ENCODE measurements around the gene PRKAG2. TPM values are rescaled to one million over a fixed set of nuclear protein-coding genes. Genes with fewer than 3 reads are reported as not detected.

PRKAG2 gene
- total RNA-seq, 1 donor from 2014 or later: 17.5 TPM

GRCh38 chr7:151866028-151866427 lies 10.9 kb downstream of the PRKAG2 start:
- no peak for DNase-seq (ENCODE audit: low read depth in 2 of 2)

GRCh38 chr7:151865070-151865670 lies 11.7 kb downstream of the PRKAG2 start:
- peak in 1 of 2 donors; percentile 35 for DNase-seq (ENCODE audit: low read depth in 2 of 2)

DNA sequence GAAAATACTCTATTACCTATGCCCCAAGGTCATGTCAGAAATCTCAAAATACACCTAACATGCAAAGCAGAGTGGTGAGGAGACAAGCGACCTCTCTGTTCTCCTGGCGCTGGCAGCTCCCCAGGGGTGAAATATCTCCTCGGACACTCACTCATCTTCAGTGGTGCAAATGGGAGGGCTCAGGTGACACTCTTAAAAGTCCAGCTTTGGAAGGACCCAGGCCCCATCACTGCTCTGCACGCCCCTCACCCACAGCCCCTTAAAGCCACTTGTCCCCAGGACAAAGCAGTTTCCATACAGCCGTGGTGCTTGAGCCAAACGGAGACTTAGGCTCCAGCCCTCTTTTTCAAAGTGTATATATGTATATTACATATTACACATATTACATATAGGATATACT lies 12.4 kb downstream of the PRKAG2 start:
- no peak for DNase-seq (ENCODE audit: low read depth in 2 of 2)

DNA sequence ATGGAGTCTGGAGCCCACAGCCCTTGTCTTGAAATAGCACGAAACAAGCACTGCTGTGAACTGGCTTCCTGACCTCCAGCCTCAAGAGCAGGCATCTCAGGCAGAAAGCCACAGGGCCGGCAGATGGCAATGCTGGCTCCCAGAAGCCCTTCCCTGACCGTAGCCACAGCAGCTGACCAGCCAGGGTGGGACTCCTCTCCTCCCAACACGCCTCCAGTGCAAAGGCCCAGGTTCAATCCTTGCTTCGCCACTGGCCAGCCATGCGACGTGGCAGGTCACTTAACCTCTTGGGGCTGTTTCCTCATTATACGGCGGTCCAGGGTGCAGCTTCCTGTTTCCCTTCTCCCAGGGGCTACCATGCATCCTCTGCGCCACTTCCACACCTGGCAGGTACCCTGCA lies 12.8 kb downstream of the PRKAG2 start:
- no peak for DNase-seq (ENCODE audit: low read depth in 2 of 2)

DNA sequence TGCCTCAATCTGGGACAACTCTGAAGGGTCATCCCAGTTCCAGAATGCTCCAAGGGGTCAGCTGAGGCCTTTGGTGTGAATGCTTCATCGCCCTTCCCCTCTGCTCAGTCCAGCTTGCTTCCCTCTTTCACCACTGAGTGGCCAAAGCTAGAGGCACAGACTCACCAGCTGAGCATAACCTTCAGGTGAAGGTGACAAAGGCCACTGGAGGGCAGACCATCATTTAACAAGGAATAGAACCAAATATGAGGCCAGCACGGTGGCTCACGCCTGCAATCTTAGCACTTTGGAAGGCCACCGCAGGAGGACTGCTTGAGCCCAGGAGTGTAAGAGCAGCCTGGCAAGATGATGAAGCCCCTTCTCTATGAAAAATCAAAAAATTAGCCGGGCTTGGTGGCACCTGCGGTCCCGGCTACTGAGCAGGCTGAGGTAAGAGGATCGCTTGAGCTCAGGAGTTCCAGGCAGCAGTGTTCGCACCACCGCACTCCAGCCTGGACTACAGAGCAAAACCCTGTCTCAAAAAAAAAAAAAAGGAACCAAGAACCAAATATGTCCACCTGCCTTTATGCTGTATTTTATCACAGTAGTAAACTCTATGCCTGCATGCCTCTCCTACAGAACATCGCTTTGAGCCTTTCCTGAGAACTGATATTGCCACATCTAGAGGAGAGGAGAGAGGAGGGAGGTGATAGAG lies 13.4 kb downstream of the PRKAG2 start:
- DNase-seq (ENCODE audit: low read depth in 2 of 2): no peak

DNA sequence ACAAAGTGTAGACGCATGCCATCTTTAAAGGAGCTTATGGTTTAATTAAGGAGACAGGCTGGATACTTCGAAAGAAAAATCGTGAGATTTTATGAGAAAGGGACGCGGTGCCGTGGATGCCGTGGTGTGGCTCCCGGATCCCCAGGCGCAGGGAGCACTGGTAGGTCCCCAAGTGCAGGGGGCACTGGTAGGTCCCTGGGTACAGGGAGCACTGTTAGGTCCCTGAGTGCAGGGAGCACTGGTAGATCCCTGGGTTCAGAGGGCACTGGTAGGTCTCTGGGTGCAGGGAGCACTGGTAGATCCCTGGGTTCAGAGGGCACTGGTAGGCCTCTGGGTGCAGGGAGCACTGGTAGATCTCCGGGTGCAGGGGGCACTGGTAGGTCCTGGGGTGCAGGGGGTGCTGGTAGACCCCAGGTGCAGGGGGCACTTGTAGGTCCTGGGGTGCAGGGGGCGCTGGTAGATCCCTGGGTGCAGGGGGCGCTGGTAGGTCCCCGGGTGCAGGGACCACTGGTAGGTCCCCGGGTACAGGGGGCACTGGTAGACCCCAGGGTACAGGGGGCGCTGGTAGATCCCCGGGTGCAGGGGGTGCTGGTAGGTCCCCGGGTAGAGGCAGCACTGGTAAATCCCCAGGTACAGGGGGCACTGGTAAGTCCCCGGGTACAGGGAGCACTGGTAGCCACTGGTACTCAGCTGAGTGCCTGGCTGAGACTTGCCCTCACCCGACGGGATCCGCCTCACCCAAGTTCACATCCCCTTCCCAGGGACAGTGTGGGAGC lies 14.1 kb downstream of the PRKAG2 start:
- no peak for DNase-seq (ENCODE audit: low read depth in 2 of 2)

DNA sequence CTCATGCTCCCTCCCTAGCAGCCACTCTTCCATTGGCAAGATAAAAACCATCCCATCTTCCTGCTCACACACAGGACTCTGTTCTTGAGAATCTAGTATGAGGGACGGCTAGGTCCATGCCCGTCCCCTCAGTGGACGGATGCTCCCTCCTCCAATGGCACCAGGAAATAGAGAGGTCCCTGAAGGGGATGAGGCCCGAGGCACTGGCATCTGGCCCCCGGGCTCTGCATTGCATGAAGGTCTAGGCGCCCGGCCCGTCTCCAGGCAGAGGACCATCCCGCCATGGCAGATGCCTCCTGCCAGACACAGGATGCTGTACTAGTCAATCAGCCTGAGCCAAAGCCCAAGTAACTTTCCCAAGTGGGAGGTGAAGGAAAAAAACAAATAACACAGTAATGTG lies 15.0 kb downstream of the PRKAG2 start:
- no peak for DNase-seq (ENCODE audit: low read depth in 2 of 2)

DNA sequence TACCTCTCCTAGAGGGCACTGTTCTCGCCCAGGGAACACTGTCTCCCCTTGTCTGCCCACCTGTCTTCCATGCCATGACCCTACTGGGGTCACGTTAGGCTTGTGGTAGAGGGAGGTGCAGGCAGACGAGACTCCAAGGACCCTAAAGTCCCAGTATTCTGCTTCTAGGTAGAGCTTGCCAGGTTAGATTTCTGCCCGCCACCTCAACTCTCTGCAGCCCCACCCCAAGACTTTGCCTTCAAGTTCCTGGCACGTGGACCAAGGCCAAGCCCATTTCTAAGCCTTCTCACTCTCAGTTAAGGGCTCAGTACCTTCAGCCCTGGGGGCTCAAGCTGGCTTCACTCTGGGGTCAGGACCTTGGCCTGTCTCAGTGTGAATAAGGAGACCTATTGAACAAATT lies 16.1 kb downstream of the PRKAG2 start:
- DNase-seq (ENCODE audit: low read depth in 2 of 2): no peak

GRCh38 chr7:151859948-151860685 lies 16.8 kb downstream of the PRKAG2 start:
- no peak for DNase-seq (ENCODE audit: low read depth in 2 of 2)

- DNase-seq (ENCODE audit: low read depth in 2 of 2): no peak
Measured at GRCh38 chr7:151859111-151859947, 17.6 kb downstream of the PRKAG2 start.

GRCh38 chr7:151858456-151858855 lies 18.5 kb downstream of the PRKAG2 start:
- no peak for DNase-seq (ENCODE audit: low read depth in 2 of 2)

- DNase-seq (ENCODE audit: low read depth in 2 of 2): no peak
Measured at GRCh38 chr7:151857866-151858450, 19.0 kb downstream of the PRKAG2 start.

DNA sequence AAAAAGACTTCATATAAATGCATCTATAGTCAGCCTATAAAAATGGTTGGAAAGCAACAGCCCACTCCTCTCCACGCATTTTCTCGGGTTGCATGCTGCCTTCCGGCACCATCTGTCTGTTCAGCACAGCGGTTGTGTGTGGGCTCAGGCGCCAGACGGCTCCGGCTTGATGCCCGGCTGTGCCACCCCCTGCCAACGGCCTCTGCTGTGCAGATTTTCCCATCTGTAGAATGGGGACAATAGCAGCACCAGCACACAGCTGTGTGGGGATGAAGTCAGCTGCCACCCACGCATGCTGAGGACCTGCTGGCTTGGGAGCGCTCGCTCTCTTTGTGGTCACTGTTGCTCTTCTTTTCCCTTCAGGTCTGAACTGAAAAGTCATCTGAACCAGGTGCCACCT lies 19.5 kb downstream of the PRKAG2 start:
- DNase-seq (ENCODE audit: low read depth in 2 of 2): no peak

- DNase-seq (ENCODE audit: low read depth in 2 of 2): no peak
Measured at GRCh38 chr7:151856516-151856915, 20.4 kb downstream of the PRKAG2 start.

DNA sequence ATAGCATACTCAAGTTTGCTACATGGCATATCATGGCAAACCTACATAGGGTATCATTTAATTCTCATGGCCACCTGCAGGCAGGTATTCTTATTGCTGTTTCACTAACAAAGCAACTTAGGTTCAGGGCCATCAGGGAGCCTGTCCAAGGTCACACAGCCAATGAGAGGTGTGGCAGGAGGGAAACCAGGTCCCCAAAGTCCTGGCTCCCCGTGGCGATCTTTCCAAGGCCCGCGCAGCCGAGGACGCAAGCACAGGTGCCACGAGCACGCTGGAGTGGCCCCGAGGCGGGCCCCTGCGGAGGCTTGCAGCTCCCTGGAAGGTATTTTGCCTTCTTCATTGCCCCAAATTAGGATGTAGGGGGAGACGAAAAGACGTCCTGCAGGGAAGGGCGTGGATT lies 20.8 kb downstream of the PRKAG2 start:
- no peak for DNase-seq (ENCODE audit: low read depth in 2 of 2)

GRCh38 chr7:151854720-151855071 lies 22.2 kb downstream of the PRKAG2 start:
- DNase-seq (ENCODE audit: low read depth in 2 of 2): no peak

DNA sequence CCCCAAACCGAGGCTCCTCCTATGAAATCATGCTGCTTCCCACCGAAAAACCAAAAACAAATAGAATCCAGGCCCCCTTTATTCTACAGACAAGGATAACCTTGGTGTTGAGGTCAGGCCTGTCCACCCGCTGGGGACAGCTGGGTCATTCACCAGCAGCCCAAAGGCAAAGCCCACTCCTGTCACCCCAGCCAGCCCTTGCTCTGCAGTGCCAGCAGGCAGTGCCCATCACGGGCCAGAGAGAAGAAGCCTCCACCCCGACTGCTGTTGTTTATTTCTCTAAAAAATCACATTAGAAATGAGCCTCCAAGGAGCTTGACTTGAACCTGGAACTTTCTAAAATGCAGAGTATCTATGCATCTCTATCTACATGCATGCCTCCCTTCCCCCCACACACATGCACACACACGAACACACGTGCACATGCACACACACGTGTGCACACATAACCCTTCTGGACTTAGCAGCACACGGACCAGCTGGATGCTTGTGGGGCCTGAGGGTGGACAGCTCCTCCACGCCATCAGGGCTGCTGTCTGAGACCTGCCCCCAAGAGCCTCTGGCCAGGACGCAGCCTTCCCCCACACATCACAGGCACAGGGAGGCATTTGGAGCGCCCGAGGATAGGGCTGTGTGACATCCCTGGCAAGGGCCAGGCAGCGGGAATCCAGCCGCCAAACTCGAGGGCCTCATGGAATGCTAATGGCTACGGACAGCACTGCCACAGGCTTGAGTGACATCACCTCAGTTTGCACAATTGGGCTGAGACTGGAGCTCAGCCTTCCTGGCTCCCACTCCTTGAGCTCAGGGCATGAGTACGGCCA lies 22.8 kb downstream of the PRKAG2 start:
- no peak for DNase-seq (ENCODE audit: low read depth in 2 of 2)

DNA sequence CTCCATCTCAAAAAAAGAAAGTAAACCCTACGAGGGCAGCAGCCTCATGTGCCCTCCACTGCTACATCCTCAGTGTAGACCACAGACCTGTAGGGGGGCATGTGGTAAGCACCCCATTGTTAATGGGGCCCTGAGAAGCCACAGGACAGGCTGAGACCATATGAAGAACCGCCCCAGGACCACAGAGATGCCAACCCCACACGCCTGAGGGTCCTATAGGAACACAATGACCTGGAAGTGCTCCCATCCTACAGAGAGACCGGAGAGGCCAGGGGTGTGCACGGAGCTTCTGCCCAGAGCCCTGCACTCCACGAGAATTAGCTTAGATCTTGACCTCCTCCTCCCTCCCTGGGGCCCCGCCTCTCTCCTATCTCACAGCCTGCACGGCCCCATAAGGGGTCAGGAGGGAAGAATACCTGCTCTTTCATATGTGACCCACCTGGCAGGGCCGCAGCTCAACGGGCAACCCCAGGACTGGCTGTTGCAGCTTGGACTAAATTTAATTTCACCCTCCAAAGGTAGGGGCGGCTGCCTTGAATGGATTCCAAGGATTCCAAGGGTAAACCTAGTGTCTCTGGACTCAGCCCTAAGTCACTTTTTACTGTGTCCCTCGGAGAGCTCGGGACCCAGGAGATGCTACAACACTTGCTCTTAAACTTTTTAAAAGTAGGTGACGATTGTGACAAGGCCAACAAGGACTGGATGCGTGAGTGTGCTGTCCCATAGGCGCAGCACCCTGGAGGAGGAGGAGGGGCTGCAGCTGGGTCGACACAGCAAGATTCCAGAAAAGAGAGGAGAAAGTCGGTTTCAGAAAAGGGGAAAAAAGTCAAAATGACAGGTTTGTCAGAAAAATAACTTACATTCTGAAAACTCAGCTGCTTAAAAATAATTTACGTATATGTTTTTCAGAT lies 24.2 kb downstream of the PRKAG2 start:
- no peak for DNase-seq (ENCODE audit: low read depth in 2 of 2)

GRCh38 chr7:151851782-151852181 lies 25.1 kb downstream of the PRKAG2 start:
- DNase-seq (ENCODE audit: low read depth in 2 of 2): no peak
